GM12878 (cell line): ENCODE results near the gene FKBP2. TPM values are rescaled to one million over a fixed set of nuclear protein-coding genes. Genes with fewer than 3 reads are reported as not detected.

Experiments used
- ATAC-seq: fragments of 200-7000 bp; cut with Tn5 transposase; 3 replicates; pipeline ENCODE4 v1.9.1; 2020; ENCODE audit warnings: mild to moderate bottlenecking, moderate library complexity
- BruUV-seq: library from RNA; stranded (reverse); fragments of 400-500 nt; replicated peaks from 2 replicates; lab custom pipeline; 2021; lab: Mats Ljungman, UMichigan
- CTCF ChIA-PET: fragments of 300-600 bp; sonication (Branson Sonifier 250); formaldehyde crosslinking; extraction: SDS; loops from one replicate; lab custom pipeline; 2021; ENCODE audit warnings: inconsistent platforms; lab: Yijun Ruan, JAX
- POLR2A ChIA-PET: fragments of 350-600 bp; formaldehyde crosslinking; extraction: SDS; loops from one replicate; lab custom pipeline; 2021; ENCODE audit warnings: inconsistent platforms; lab: Charles Lee
- RAD21 ChIA-PET: fragments of 300-600 bp; sonication (Branson Sonifier 250); formaldehyde crosslinking; loops from one replicate; lab custom pipeline; 2023; ENCODE audit warnings: antibody characterized with exemption; ENCODE audit not compliant: unreplicated experiment; lab: Charles Lee
- SMC1A ChIA-PET: fragments of 300-600 bp; sonication (Branson Sonifier 250); formaldehyde crosslinking; loops from one replicate; lab custom pipeline; 2023; ENCODE audit not compliant: unreplicated experiment, uncharacterized antibody; lab: Charles Lee
- DNase-seq: peaks from one replicate; pipeline ENCODE4 v3.0.0-alpha.2; 2011; ENCODE audit warnings: low read depth, low spot score
- FAIRE-seq: peaks from 3 replicates; lab custom pipeline; 2011; peaks lifted over from hg19 to GRCh38; lab: Jason Lieb, UNC
- H2AFZ ChIP-seq: 2 replicates; pipeline ENCODE4 v1.6.0; 2011; ENCODE audit warnings: low read depth, low read length, control low read depth; ENCODE audit not compliant: control insufficient read depth
- H3K27ac ChIP-seq: 2 replicates; pipeline ENCODE4 v1.5.1; 2011; ENCODE audit warnings: control low read depth; ENCODE audit not compliant: control insufficient read depth, insufficient read depth
- H3K27me3 ChIP-seq, 2 experiments: replicated peaks in 1 of 2; 2 replicates each; pipeline versions ENCODE4 v1.6.0 to v1.6.1; 2011; ENCODE audit warnings: low read length in 1 of 2; ENCODE audit not compliant: control insufficient read depth in 2 of 2, insufficient read depth in 2 of 2
- H3K36me3 ChIP-seq, 2 experiments: 2 replicates each; pipeline ENCODE4 v1.5.1; 2011; ENCODE audit warnings: low read length in 1 of 2; ENCODE audit not compliant: control insufficient read depth in 2 of 2, insufficient read depth in 2 of 2
- H3K4me1 ChIP-seq: 2 replicates; pipeline ENCODE4 v1.6.1; 2011; ENCODE audit warnings: mild to moderate bottlenecking, low read length, moderate library complexity, mixed read lengths; ENCODE audit not compliant: control insufficient read depth, insufficient read depth
- H3K4me2 ChIP-seq: 2 replicates; pipeline ENCODE4 v1.6.0; 2011; ENCODE audit warnings: control low read depth; ENCODE audit not compliant: control insufficient read depth, insufficient read depth
- H3K4me3 ChIP-seq: fragments of 200-600 bp; sonication (generic); 2 replicates; pipeline ENCODE4 v1.5.1; 2016
- H3K79me2 ChIP-seq: 2 replicates; pipeline ENCODE4 v1.6.0; 2011; ENCODE audit warnings: low read length; ENCODE audit not compliant: control insufficient read depth, insufficient read depth
- H3K9ac ChIP-seq: 2 replicates; pipeline ENCODE4 v1.8.0; 2011; ENCODE audit warnings: low read length, control low read depth, mixed read lengths; ENCODE audit not compliant: control insufficient read depth, insufficient read depth
- H3K9me3 ChIP-seq: replicated peaks from 3 replicates; pipeline ENCODE4 v1.5.1; 2011; ENCODE audit warnings: mild to moderate bottlenecking, low read length; ENCODE audit not compliant: control insufficient read depth, insufficient read depth
- H4K20me1 ChIP-seq: 2 replicates; pipeline ENCODE4 v1.6.0; 2011; ENCODE audit not compliant: control insufficient read depth, insufficient read depth
- BRCA1 ChIP-seq: IDR thresholded peaks from 2 replicates; pipeline ENCODE4 v1.6.1; 2011; ENCODE audit warnings: low read depth, low read length, improper control_type of control experiment
- IRF3 ChIP-seq: fragments of 450-650 bp; IDR thresholded peaks from 2 replicates; pipeline ENCODE4 v1.6.1; 2014; ENCODE audit warnings: mild to moderate bottlenecking
- JUND ChIP-seq: IDR thresholded peaks from 2 replicates; pipeline ENCODE4 v1.6.1; 2012; ENCODE audit warnings: low read depth, mild to moderate bottlenecking, low read length, improper control_type of control experiment, moderate library complexity
- MAX ChIP-seq: IDR thresholded peaks from 2 replicates; pipeline ENCODE4 v1.6.1; 2012; ENCODE audit warnings: low read depth, low read length, improper control_type of control experiment
- NKRF ChIP-seq: fragments of 450-650 bp; conservative IDR thresholded peaks from 2 replicates; pipeline ENCODE4 v1.6.1; 2017; ENCODE audit warnings: mild to moderate bottlenecking, moderate library complexity
- PBX3 ChIP-seq: IDR thresholded peaks from 2 replicates; pipeline ENCODE4 v1.6.1; 2011; ENCODE audit warnings: mild to moderate bottlenecking, low read depth, low read length, moderate library complexity; ENCODE audit not compliant: insufficient replicate concordance
- PKNOX1 ChIP-seq: fragments of 450-650 bp; IDR thresholded peaks from 2 replicates; pipeline ENCODE4 v1.6.1; 2016; ENCODE audit warnings: mild to moderate bottlenecking
- STAT1 ChIP-seq: fragments of 450-650 bp; conservative IDR thresholded peaks from 2 replicates; pipeline ENCODE4 v1.6.1; 2014; ENCODE audit warnings: antibody characterized with exemption, mild to moderate bottlenecking
- WGBS: methylation state at CpG from one replicate; pipeline ENCODE4 v1.1.6; 2016; ENCODE audit warnings: low lambda C conversion rate; ENCODE audit not compliant: insufficient replicate concordance, insufficient coverage; ENCODE audit errors: missing lambda C conversion rate; 5-methylcytosine and 5-hydroxymethylcytosine counted together
- in situ Hi-C: fragments of 300-500 bp; cut with MboI; formaldehyde crosslinking; loops from 9 replicates; pipeline ENCODE4 v1.14.3; 2018; ENCODE audit warnings: mixed read lengths
- intact Hi-C: fragments of 100-400 bp; cut with micrococcal nuclease; formaldehyde crosslinking; loops from one replicate; pipeline ENCODE4 v1.14.2; 2022; ENCODE audit not compliant: unreplicated experiment
- polyA plus RNA-seq, 11 experiments: library from polyadenylated mRNA; depleted of rRNA in 4 of 11; unstranded in 6 of 11; stranded (reverse) in 5 of 11; fragments of >200 nt; fragmentation: Nextera tagmentation in 4 of 11; fragmentation: Illumina TruSeq in 1 of 11; extraction: Ambion mirVana in 4 of 11; extraction: Trizol in 1 of 11; gene quantifications; 1 replicate in 1 of 11; 2 replicates in 10 of 11; pipeline versions ENCODE4 v1.2.1 to v1.2.3, GENCODE V29; 2011 to 2016; ENCODE audit warnings: inconsistent platforms in 2 of 11, missing spikeins in 2 of 11, low read depth in 1 of 11
- total RNA-seq, 4 experiments: library from RNA; depleted of rRNA in 3 of 4; stranded (reverse); fragments of >200 nt in 3 of 4; fragmentation: Illumina TruSeq in 1 of 4; extraction: Trizol in 1 of 4; gene quantifications; 2 replicates each; pipeline versions ENCODE4 v1.2.1 to v1.2.3, GENCODE V29; 2013 to 2021

FKBP2 gene
- total and polyA plus RNA-seq, 10 of the 15 experiments (the other 5 are each of a cell fraction or from before 2014, with no cell fraction given) = 1.8 to 99.7 (median 39.5) TPM

GRCh38 chr11:64235437-64236161 is 5.3 kb upstream of the FKBP2 start:
- FAIRE-seq = no peak
- Histone ChIP-seq H3K4me2 (peak overlapping the region; percentile 83), H3K79me2 (peaks cover 14% of the 10 kb centered on the region), H3K4me3 (peak overlapping the region; percentile 97), H3K9me3 (no peaks in the 10 kb centered on the region), H3K27me3 (no peaks in the 10 kb centered on the region), H4K20me1 (no peaks in the 10 kb centered on the region), H3K27ac (0 out of 2 replicates have a peak overlapping the region, but pooled peaks have one; percentile 33), H3K9ac (peak overlapping the region; percentile 47), H2AFZ (no peak overlapping the region), H3K36me3 (peaks cover 0 to 5% of the 10 kb centered on the region in 2 experiments; a peak in 2 of 4 replicates), H3K4me1 (peaks cover 55% of the 10 kb centered on the region)
- intact Hi-C loops (no loop called here), in situ Hi-C loops (loop anchor here (25.0 kb wide), 1 partner anchor 1627 kb away; the partner anchor contains the start of genes CFL1, EFEMP2 and MUS81)
- no peak for ATAC-seq
- ChIA-PET CTCF (interaction anchor here (0.6 kb wide), 1 partner anchor 44 kb away, joined by 3 read pairs; no protein-coding TSS in a partner anchor), SMC1A (interaction anchor here (0.9 to 1.2 kb wide), 2 partner anchors 9 to 29 kb away, joined by 3 read pairs; partner anchors contain the start of gene FERMT3), POLR2A (interaction anchor here (0.9 to 1.7 kb wide), 3 partner anchors 22 to 30 kb away, joined by 4 to 7 read pairs (median 4); partner anchors contain the start of gene FERMT3), RAD21 (no interaction called here)
- 85% methylated on average over 11 of the region's 12 CpGs for WGBS
- BruUV-seq = TSS peak; percentile 58
- no peak for DNase-seq
- no peak for TF ChIP-seq JUND
- TF ChIP-seq STAT1 = no peak
- peak; percentile 50; the same call in 1 of the 2 replicates for TF ChIP-seq PKNOX1
- TF ChIP-seq PBX3 = no peak
- no peak for TF ChIP-seq IRF3
- TF ChIP-seq NKRF = no peak
- no peak for TF ChIP-seq MAX
- TF ChIP-seq BRCA1 = no peak
